Lower leg skin (tissue), 3 donors: ENCODE measurements around the gene PEA15.

Experiments used
- POLR2A ChIP-seq, 2 donors: fragments of 450-650 bp; IDR thresholded peaks; one replicate each; pipeline ENCODE4 v1.6.1; 2016 to 2017; ENCODE audit warnings: antibody characterized with exemption in 2 of 2, mild to moderate bottlenecking in 1 of 2, moderate library complexity in 1 of 2
- TF ChIP-seq, protein P1 (sequence below), 3 donors: fragments of 450-650 bp; IDR thresholded peaks; one replicate each; pipeline ENCODE4 v1.5.1; 2016; ENCODE audit warnings: antibody characterized with exemption in 3 of 3, mild to moderate bottlenecking in 3 of 3, moderate library complexity in 2 of 3

- TF ChIP-seq, protein P1, sequence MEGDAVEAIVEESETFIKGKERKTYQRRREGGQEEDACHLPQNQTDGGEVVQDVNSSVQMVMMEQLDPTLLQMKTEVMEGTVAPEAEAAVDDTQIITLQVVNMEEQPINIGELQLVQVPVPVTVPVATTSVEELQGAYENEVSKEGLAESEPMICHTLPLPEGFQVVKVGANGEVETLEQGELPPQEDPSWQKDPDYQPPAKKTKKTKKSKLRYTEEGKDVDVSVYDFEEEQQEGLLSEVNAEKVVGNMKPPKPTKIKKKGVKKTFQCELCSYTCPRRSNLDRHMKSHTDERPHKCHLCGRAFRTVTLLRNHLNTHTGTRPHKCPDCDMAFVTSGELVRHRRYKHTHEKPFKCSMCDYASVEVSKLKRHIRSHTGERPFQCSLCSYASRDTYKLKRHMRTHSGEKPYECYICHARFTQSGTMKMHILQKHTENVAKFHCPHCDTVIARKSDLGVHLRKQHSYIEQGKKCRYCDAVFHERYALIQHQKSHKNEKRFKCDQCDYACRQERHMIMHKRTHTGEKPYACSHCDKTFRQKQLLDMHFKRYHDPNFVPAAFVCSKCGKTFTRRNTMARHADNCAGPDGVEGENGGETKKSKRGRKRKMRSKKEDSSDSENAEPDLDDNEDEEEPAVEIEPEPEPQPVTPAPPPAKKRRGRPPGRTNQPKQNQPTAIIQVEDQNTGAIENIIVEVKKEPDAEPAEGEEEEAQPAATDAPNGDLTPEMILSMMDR (IDR thresholded peaks at IDR 0.05) = no peak
- TF ChIP-seq POLR2A (IDR thresholded peaks at IDR 0.05) = no peak
Measured at GRCh38 chr1:160256396-160257046, 51.3 kb downstream of the PEA15 start.
